Body of pancreas (tissue), 4 donors: Measurements from ENCODE around the gene PARM1.

ENCODE experiments used
- CTCF ChIP-seq, 7 experiments: fragments of 450-650 bp in 4 of 7; fragments of 200-600 bp in 3 of 7; sonication (generic) in 3 of 7; IDR thresholded peaks; one replicate each; pipeline ENCODE4 v1.5.1; 2016 to 2019; ENCODE audit warnings: antibody characterized with exemption in 7 of 7
- POLR2A ChIP-seq, 3 donors: fragments of 450-650 bp; IDR thresholded peaks; one replicate each; pipeline ENCODE4 v1.6.1; 2016; ENCODE audit warnings: antibody characterized with exemption in 3 of 3, mild to moderate bottlenecking in 2 of 3

GRCh38 chr4:74934016-74934831, 1.3 kb downstream of the PARM1 start:
- TF ChIP-seq CTCF (IDR thresholded peaks at IDR 0.05) (no peak), POLR2A (IDR thresholded peaks at IDR 0.05) (peak in 2 of 3 donors; percentile 76 to 82)
